HG02623 (cell line): ENCODE measurements around the gene GBGT1.

Experiments
- ATAC-seq: cut with Tn5 transposase; IDR thresholded peaks from one replicate; pipeline ENCODE4 v1.9.1; 2021; ENCODE audit warnings: moderate library complexity; ENCODE audit not compliant: unreplicated experiment

GBGT1 gene

GRCh38 chr9:133166392-133166791, 2.7 kb upstream of the GBGT1 start:
- no peak for ATAC-seq

GRCh38 chr9:133165452-133165730, 1.7 kb upstream of the GBGT1 start:
- ATAC-seq = no peak

- no peak for ATAC-seq
These were observed 477 bp upstream of the GBGT1 start for GRCh38 chr9:133164191-133164590.

- no peak for ATAC-seq
These were observed 732 bp downstream of the GBGT1 start for GRCh38 chr9:133162861-133163503.

- no peak for ATAC-seq
These were observed 2.2 kb downstream of the GBGT1 start for GRCh38 chr9:133161547-133161950.

GRCh38 chr9:133160742-133161546, 2.8 kb downstream of the GBGT1 start:
- ATAC-seq = no peak

GRCh38 chr9:133158695-133159094, 5.0 kb downstream of the GBGT1 start:
- ATAC-seq = no peak

- no peak for ATAC-seq
These were observed 8.6 kb downstream of the GBGT1 start for GRCh38 chr9:133155156-133155555.

GRCh38 chr9:133154097-133154989, 9.4 kb downstream of the GBGT1 start:
- ATAC-seq = no peak

- ATAC-seq = no peak
These were observed 10.3 kb downstream of the GBGT1 start for GRCh38 chr9:133153227-133154096.

- no peak for ATAC-seq
These were observed 11.9 kb downstream of the GBGT1 start for GRCh38 chr9:133151601-133152525.

GRCh38 chr9:133151041-133151440, 12.7 kb downstream of the GBGT1 start:
- ATAC-seq = no peak

GRCh38 chr9:133149130-133150015, 14.3 kb downstream of the GBGT1 start:
- peak; percentile 48 for ATAC-seq

GRCh38 chr9:133148199-133149129, 15.2 kb downstream of the GBGT1 start:
- ATAC-seq = peak; percentile 11

- no peak for ATAC-seq
These were observed 16.1 kb downstream of the GBGT1 start for GRCh38 chr9:133147412-133148198.

- no peak for ATAC-seq
These were observed 16.8 kb downstream of the GBGT1 start for GRCh38 chr9:133146746-133147411.
